ENCODE data around the gene MRPL12.

Gene MRPL12

DNA sequence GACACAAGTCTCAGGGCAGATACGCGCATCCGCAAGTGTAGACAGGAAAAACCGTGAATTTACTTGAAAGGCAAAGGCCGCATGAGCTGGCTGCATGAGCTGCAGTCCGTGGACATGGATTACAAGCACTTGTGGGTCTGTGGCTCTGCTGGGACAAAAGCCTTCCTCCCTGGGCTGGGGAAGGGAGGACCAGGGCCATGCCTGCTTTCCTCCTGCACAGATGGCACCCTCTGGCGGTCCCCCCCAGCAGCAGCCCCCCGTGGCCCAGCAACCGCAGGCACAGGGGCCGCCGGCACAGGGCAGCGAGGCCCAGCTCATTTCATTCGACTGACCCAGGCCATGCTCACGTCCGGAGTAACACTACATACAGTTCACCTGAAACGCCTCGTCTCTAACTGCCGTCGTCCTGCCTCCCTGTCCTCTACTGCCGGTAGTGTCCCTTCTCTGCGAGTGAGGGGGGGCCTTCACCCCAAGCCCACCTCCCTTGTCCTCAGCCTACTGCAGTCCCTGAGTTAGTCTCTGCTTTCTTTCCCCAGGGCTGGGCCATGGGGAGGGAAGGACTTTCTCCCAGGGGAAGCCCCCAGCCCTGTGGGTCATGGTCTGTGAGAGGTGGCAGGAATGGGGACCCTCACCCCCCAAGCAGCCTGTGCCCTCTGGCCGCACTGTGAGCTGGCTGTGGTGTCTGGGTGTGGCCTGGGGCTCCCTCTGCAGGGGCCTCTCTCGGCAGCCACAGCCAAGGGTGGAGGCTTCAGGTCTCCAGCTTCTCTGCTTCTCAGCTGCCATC is 1.7 kb upstream of the MRPL12 start:
- H3K9ac ChIP-seq (ENCODE audit: low read depth, low read length), result peak overlapping the region; percentile 90; the same call in 1 of the 2 replicates
- H3K36me3 ChIP-seq (ENCODE audit: insufficient read depth, low read length), result peaks cover 28% of the 10 kb centered on the region
- peaks cover 7% of the 10 kb centered on the region; the same call in 1 of the 2 replicates for H3K4me1 ChIP-seq (ENCODE audit: insufficient read depth, low read length)
- H3K9me3 ChIP-seq (ENCODE audit: control insufficient read depth, insufficient read depth, low read length), result no peaks in the 10 kb centered on the region

DNA sequence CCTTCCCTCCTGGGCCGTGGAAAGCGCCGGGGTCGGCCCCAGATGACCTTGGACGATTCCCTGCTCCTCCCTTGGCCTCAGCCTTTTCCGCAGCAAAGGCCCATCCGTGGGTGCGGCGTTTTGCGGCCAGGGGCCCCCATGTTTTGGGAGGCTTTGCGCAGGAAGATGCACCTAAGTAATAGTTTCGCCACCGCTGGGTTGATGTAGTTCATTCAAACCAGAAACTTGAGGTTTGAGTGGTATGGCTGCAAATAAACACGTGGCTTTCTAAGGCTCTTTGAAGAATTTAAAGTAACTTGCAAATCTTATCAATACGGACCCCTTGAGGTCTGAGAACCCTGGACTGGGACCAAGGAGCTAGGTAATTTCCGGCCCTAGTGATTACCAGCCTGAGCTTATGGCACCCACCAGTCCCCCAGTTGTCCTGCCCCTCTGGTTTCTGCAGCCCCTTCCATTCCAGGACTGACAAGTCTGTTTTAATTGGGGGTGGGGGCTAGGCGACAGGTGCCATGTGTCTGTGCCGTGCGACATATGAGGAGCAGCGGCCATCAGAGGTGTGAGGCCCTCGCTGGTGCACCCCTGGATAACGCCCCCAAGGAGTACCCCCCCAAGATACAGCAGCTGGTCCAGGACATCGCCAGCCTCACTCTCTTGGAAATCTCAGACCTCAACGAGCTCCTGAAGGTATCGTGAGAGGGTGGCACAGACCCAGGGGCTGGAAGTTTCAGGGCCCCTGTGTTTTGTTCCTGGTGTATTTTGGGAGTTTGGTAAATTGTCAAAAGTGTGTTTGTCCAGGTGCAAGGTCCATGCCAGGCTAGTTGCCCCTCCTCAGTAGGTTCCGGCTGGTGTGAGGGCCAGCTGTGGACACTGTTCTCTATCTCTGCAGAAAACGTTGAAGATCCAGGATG is 834 bp downstream of the MRPL12 start:
- Histone ChIP-seq H3K9ac (ENCODE audit: low read depth, low read length) (peak overlapping the region; percentile 90), H3K4me1 (ENCODE audit: insufficient read depth, low read length) (peaks cover 7% of the 10 kb centered on the region; the same call in 1 of the 2 replicates), H3K36me3 (ENCODE audit: insufficient read depth, low read length) (peaks cover 21% of the 10 kb centered on the region)

DNA sequence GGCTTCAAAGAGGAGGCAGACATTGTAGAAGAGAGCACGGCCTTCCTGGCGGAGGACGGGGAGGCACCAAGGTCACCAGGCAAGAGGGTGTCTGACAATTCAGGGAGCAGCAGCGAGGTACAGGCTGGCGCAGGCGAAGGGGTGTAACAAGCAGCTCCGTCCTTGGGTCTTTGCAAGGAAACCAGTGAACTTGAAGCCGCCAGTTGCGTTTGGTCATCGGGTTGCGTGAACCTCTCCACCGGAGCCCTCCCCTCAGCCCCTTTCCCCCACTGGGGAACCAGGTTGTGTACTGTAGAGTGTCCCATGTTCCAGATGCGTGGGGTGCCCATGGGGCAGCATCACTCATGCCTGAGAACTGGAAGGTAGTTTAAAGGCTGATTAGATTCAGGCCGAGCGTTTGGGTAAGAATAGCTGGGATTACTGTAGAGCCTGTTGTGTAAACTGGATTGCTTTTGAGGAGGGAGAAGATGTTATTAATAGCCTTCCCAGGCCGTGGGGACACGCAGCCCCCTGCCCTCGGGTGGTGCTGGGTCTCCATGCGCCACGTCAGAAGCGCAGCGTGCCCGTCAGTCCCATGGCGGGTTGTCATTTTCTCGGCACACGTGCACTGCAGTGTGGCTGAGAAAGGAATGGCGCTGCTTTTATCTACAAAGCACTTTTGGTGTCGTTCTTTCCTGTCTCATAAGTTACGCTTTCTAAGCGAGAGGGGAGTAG is 2.5 kb downstream of the MRPL12 start:
- H3K9me3 ChIP-seq (ENCODE audit: control insufficient read depth, insufficient read depth, low read length), result no peaks in the 10 kb centered on the region
- peaks cover 13% of the 10 kb centered on the region; the same call in 1 of the 2 replicates for H3K4me1 ChIP-seq (ENCODE audit: insufficient read depth, low read length)
- H3K36me3 ChIP-seq (ENCODE audit: insufficient read depth, low read length), result peaks cover 20% of the 10 kb centered on the region
- H3K9ac ChIP-seq (ENCODE audit: low read depth, low read length), result no peak overlapping the region

More for the DNA sequence above, 834 bp downstream of the MRPL12 start:
- no peaks in the 10 kb centered on the region for H3K9me3 ChIP-seq (ENCODE audit: control insufficient read depth, insufficient read depth, low read length)

DNA sequence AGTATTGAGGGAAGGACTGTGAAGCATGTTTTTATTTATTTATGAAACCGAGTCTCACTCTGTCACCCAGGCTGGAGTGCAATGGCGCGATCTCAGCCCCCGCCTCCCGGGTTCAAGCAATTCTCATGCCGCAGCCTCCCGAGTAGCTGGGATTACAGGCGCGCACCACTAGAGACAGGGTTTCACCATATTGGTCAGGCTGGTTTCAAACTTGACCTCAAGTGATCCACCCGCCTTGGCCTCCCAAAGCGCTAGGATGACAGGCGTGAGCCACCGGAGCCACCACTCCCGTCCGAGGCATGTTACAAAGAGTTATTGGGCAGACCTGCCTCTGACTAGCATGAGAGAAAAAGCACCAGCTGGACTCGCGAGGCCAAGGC is 3.1 kb downstream of the MRPL12 start:
- Histone ChIP-seq H3K9ac (ENCODE audit: low read depth, low read length) (no peak overlapping the region), H3K36me3 (ENCODE audit: insufficient read depth, low read length) (peaks cover 15% of the 10 kb centered on the region)

DNA sequence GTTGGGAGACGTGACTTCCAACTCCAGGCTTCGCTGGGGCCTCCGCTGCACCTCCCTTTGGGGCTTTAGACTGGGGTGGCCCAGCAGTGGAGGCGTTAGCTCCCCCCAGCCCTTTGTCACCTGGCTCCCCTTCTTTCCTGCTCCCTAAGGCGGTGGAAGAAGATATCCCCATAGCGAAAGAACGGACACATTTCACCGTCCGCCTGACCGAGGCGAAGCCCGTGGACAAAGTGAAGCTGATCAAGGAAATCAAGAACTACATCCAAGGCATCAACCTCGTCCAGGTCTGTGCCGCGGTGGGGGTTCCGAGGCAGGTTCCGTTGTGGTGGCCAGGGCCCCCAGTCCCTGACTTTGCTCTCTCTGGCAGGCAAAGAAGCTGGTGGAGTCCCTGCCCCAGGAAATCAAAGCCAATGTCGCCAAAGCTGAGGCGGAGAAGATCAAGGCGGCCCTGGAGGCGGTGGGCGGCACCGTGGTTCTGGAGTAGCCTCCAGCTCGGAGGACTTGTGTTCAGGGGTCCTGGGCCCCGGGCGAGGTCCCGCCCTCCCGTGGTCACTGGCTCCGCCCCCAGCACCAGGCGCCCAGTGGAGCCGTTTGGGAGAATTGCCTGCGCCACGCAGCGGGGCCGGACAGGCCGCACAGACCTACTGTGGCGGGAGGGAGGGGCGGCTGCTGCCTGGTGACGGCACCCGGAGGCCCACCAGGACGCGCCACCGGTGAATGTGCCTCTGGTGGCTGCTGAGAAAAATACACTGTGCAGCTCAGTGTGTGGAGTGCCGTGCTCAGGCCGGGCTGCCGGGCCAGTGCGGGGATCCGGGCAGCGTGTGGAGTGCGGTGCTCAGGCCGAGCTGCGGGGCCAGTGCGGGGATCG is 3.8 kb downstream of the MRPL12 start:
- Histone ChIP-seq H3K36me3 (ENCODE audit: insufficient read depth, low read length) (peaks cover 10% of the 10 kb centered on the region), H3K9me3 (ENCODE audit: control insufficient read depth, insufficient read depth, low read length) (no peaks in the 10 kb centered on the region), H3K9ac (ENCODE audit: low read depth, low read length) (no peak overlapping the region)

More for the DNA sequence above, 3.1 kb downstream of the MRPL12 start:
- H3K9me3 ChIP-seq (ENCODE audit: control insufficient read depth, insufficient read depth, low read length), result no peaks in the 10 kb centered on the region
- H3K4me1 ChIP-seq (ENCODE audit: insufficient read depth, low read length), result peaks cover 13% of the 10 kb centered on the region; the same call in 1 of the 2 replicates

DNA sequence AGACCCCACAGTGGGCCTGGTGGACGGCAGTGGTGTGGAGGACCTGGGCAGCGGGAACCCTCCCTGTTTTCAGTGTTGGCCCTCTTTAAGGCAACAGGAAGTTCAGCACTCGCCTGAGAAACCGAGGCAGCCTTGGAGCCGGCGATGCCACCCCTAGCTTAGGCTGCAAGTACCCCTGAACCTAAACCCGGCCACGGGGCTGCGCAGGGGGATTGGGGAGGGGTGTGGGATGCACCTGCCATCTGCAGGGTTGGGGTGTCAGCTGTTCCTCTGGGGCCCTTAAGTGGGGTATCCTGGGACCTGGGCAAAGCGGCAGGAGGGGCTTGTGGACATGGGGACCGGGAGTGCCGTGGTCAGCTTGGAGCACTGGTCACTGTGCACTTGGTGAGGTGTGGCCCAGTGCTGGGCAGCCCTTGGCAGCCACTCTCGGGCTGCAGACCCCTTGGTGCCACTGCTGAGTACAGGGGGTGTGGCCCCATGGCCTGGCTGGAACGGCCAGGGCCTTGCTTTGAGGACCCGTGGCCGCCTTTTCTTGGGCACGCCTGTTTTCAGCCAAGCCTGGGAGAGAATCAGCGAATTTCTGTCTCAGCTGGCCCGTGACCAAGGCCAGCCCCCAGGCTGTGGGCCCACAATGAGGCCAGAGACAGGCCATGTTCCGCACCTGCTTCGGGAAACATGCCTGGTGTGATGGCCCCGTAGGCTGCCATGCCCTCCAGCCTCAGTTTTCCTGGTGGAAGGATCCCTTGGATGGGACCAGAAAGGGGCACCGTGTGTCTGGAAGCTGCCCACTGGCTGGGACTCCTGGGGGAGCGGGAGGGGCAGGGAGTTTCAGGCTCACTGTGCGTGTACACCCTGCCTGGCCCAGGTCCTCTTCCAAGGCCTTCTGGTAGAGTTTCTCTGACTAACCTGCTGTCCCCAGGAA is 4.8 kb downstream of the MRPL12 start:
- Histone ChIP-seq H3K9me3 (ENCODE audit: control insufficient read depth, insufficient read depth, low read length) (no peaks in the 10 kb centered on the region), H3K36me3 (ENCODE audit: insufficient read depth, low read length) (peaks cover 10% of the 10 kb centered on the region)

More for the DNA sequence above, 3.8 kb downstream of the MRPL12 start:
- H3K4me1 ChIP-seq (ENCODE audit: insufficient read depth, low read length), result peaks cover 13% of the 10 kb centered on the region; the same call in 1 of the 2 replicates

DNA sequence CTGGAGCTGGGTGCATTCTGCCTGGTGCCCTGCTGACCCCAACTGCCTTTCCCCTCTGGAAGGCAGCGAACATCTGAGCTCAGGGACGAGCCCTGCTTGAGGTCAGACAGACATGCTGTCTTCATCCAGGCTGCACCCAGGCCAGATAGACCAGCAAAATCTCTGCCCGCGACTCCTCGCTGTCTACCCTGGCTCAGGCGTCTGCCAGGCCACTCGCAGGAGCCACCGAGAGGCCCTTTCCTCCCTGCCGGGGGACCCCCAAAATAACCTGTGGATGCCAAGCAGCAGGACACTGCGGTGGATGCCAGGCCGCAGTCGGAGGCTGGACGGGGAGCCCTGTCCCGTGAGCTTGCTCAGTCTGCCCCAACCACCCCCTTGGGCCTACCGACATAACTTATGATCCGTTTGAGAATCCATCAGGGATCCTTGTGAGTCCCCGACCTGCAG is 5.6 kb downstream of the MRPL12 start:
- Histone ChIP-seq H3K9me3 (ENCODE audit: control insufficient read depth, insufficient read depth, low read length) (no peaks in the 10 kb centered on the region), H3K36me3 (ENCODE audit: insufficient read depth, low read length) (peaks cover 10% of the 10 kb centered on the region), H3K9ac (ENCODE audit: low read depth, low read length) (no peak overlapping the region), H3K4me1 (ENCODE audit: insufficient read depth, low read length) (peaks cover 19% of the 10 kb centered on the region; the same call in 1 of the 2 replicates)

More for the DNA sequence above, 4.8 kb downstream of the MRPL12 start:
- no peak overlapping the region for H3K9ac ChIP-seq (ENCODE audit: low read depth, low read length)
- peaks cover 14% of the 10 kb centered on the region; the same call in 1 of the 2 replicates for H3K4me1 ChIP-seq (ENCODE audit: insufficient read depth, low read length)

DNA sequence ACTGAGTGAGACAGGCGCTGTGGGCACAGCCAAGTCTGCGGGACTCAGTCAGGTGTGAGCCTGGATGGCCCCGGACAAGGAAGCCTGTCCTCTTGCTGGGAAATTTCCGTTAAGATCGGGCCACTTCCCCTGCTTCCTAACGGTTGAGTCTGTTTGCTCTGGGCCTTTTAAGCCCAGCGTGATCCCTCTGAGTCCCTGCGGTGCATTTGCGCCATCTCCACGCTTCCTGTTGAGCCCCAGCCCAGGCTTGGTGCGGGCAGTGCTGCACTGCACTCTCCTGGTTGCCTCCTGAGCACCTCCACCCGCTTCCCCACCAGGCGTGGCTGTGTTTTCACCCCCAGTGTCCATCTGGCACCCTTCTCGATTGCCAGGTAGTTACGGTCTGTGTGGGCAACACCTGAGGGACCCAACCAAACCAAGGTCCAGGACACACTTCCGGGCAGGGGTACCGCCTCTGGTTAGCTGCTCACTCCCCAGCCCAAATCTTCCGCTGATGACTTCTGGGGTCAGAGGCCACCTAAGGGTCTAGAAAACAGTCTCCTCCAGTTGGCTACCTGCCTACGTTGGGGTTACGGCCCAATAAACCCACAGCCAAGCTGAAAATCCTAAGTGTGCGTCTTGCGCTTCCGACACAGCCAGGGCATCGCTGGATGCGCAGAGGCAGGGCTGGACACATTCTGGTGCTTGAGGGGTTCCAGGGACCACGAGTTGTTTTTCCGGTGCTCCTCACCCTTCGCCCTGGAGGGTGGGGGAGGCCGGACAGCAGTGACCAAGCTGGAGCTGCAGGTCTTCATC is 7.5 kb downstream of the MRPL12 start:
- peaks cover 15% of the 10 kb centered on the region; the same call in 1 of the 2 replicates for H3K4me1 ChIP-seq (ENCODE audit: insufficient read depth, low read length)
- peak overlapping the region; percentile 90 for H3K9ac ChIP-seq (ENCODE audit: low read depth, low read length)
- H3K36me3 ChIP-seq (ENCODE audit: insufficient read depth, low read length), result 0 out of 2 replicates have a peak, but pooled peaks cover 2% of the 10 kb centered on the region
- H3K9me3 ChIP-seq (ENCODE audit: control insufficient read depth, insufficient read depth, low read length), result no peaks in the 10 kb centered on the region

DNA sequence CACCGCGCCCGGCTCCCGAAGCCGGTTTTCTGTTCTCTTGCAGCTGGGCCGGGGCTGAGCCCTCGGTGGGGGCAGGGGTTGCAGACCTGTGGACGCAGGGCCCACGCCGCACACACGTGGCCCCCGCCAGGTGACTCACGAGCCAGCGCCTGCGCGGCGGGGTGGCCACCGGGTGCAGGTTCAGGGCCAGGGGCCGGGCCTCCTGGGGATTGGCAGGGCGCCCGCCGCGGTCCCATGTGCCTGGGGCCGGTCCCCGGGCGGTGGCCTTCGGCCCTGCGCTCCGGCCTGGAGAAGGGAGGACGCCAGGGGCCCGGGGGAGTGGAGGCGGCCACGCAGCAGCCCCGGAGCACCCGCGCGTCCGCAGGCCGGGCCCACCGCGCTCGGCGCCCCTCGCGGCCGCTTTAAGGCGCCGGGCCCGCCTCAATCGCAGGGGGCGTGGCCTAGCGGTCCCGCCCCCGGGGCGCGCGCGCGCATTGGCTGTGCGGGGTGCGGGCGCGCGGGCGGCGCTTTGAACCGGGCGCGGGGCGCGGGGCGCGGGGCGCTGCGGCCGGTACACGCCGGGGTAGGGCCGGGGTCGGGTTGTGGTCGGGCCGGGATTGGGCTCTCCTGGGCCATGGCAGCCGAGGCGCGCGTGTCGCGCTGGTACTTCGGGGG is 8.8 kb downstream of the MRPL12 start, which contains the start of gene SLC25A10:
Gene SLC25A10 (plus strand): TSS at position 471 of the 654 bp plus-strand sequence. CDS start 143 bp downstream, at position 614.
- H3K9me3 ChIP-seq (ENCODE audit: control insufficient read depth, insufficient read depth, low read length), result no peaks in the 10 kb centered on the region

DNA sequence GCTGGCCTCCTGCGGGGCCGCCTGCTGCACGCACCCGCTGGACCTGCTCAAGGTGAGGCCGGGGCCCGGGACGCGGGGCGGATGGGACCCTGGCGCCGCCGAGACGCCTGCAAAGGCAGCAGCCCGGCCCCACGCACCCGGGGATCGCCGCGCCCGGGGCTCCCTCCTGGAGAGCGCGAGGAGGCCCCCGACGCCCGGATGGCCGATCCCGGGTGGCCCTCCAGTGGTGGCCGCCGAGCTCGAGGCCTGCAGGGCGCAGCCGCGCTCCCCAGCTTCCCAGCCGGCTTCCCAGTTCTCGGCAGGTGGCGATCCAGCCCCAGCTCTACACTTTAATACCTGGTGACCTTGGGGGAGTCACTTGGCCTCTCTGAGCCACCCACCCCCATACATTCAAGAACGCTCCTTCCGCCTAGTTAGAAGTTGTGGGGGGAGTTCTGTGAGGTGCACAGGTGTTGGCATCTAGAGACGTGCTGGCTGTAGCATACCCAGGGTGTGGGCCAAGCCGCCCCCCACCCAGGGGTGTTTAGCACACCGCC is 9.4 kb downstream of the MRPL12 start:
- Histone ChIP-seq H3K9me3 (ENCODE audit: control insufficient read depth, insufficient read depth, low read length) (no peaks in the 10 kb centered on the region), H3K9ac (ENCODE audit: low read depth, low read length) (peak overlapping the region; percentile 90), H3K4me1 (ENCODE audit: insufficient read depth, low read length) (peaks cover 15% of the 10 kb centered on the region; the same call in 1 of the 2 replicates), H3K36me3 (ENCODE audit: insufficient read depth, low read length) (no peaks in the 10 kb centered on the region)

More for the DNA sequence above, 8.8 kb downstream of the MRPL12 start, which contains the start of gene SLC25A10:
- peak within 1 kb of the TSS; percentile 90 for H3K9ac ChIP-seq (ENCODE audit: low read depth, low read length)
- peaks cover 15% of the 10 kb centered on the region; the same call in 1 of the 2 replicates for H3K4me1 ChIP-seq (ENCODE audit: insufficient read depth, low read length)
- no peaks in the 10 kb centered on the region for H3K36me3 ChIP-seq (ENCODE audit: insufficient read depth, low read length)

DNA sequence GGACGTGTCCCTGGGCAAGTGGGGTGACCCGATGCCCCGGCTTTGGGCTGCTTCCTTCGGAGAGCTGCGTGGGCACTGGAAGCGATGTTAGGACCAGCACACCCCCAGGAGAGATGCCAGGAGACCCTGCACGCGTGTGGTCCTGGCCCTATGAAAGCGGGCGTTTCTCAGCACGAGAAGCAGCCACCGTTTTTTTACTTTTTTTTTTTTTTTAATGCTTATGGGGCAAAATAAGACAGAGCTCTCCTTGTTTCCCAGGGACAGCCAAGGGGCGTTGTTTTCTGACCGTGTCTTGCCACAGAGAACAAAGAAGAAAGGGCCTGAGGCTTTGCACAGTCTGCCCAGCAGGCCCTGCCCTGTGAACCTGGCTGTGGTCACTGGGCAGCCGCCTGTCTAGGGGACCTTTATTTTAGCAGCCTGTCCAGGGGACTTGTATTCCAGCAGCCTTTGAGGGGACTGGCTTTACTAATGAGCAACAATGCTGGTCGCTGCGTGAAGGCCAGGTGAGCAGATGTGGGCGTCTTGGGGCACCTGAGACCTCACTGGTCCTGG is 9.9 kb downstream of the MRPL12 start:
- Histone ChIP-seq H3K9ac (ENCODE audit: low read depth, low read length) (peak overlapping the region; percentile 90), H3K9me3 (ENCODE audit: control insufficient read depth, insufficient read depth, low read length) (no peaks in the 10 kb centered on the region), H3K36me3 (ENCODE audit: insufficient read depth, low read length) (no peaks in the 10 kb centered on the region), H3K4me1 (ENCODE audit: insufficient read depth, low read length) (peaks cover 15% of the 10 kb centered on the region; the same call in 1 of the 2 replicates)

Measured in ES-I3 (cell line).